A204.1 (cell line): Measurements from ENCODE around the gene PC.
A peak's percentile ranks its signal among the peaks of the same experiment; 100 is the strongest.
"Not testable (repeated sequence)": the region's sequence is repeated elsewhere in the genome, so short reads cannot be mapped to it uniquely, and the experiment has no call there.

Source experiments
- FAIRE-seq: peaks from 2 replicates; lab custom pipeline; 2012; peaks lifted over from hg19 to GRCh38; lab: Jason Lieb, UNC

Gene PC, protein sequence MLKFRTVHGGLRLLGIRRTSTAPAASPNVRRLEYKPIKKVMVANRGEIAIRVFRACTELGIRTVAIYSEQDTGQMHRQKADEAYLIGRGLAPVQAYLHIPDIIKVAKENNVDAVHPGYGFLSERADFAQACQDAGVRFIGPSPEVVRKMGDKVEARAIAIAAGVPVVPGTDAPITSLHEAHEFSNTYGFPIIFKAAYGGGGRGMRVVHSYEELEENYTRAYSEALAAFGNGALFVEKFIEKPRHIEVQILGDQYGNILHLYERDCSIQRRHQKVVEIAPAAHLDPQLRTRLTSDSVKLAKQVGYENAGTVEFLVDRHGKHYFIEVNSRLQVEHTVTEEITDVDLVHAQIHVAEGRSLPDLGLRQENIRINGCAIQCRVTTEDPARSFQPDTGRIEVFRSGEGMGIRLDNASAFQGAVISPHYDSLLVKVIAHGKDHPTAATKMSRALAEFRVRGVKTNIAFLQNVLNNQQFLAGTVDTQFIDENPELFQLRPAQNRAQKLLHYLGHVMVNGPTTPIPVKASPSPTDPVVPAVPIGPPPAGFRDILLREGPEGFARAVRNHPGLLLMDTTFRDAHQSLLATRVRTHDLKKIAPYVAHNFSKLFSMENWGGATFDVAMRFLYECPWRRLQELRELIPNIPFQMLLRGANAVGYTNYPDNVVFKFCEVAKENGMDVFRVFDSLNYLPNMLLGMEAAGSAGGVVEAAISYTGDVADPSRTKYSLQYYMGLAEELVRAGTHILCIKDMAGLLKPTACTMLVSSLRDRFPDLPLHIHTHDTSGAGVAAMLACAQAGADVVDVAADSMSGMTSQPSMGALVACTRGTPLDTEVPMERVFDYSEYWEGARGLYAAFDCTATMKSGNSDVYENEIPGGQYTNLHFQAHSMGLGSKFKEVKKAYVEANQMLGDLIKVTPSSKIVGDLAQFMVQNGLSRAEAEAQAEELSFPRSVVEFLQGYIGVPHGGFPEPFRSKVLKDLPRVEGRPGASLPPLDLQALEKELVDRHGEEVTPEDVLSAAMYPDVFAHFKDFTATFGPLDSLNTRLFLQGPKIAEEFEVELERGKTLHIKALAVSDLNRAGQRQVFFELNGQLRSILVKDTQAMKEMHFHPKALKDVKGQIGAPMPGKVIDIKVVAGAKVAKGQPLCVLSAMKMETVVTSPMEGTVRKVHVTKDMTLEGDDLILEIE

DNA sequence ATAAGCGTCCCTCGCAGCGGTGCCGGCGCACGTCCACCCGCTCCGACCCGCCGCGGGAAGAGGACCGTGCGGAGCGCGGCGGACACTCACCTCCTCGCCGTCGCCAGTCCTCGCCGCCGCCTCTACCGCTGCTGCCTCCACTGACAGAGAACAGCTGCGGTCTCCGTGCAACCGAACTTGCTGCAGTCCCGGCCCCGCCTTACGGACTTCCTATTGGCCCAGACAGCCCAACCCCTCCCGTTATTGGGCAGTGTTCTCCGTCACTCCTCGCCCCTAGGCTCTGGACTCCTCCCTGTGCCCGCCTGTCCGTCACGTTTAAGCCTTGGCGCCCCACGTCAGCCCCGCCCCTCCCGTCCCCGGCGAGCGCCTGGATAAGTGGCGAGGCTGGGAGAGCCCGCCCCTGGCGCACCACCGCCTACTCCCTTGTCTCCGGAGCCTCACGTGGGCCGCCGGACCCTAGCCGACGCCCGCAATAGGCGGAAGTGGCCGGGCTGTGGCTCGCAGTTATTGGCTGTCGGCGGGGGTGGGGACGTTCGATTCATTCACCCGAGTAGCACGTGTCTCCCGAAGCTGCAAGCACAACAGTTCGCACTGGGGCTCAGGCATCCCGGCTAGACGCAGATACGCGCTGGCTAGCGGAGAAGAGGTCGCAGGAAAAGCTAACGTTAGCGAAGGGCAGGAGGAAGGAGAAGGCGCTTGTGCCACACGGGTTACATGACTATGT lies at the start of gene PC:
Gene PC, minus strand, starts transcription at position 152 of the 724 bp plus-strand sequence. CDS start 86,224 bp downstream, outside the sequence.
- FAIRE-seq, result peak; percentile 94

DNA sequence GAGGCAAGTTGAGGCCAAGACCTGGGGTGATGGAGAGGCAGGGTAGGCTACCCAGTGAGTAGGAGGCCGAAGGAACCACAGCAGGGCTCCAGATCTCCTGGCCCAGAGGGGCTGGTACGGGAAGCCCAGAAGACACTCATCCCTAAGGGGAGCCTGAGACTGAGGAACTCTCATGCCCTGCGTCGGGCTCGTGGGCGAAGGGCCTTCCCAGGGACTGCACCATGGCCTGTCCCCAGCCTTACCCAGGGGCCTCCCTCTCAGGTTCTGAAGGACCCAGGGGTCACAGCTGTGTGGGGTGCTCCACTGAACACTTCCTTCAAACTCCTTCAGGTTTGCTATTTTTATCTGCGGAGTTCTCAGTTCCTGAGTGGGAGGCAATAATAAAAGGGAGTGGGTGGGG lies 48.9 kb upstream of the PC start:
- no peak for FAIRE-seq

DNA sequence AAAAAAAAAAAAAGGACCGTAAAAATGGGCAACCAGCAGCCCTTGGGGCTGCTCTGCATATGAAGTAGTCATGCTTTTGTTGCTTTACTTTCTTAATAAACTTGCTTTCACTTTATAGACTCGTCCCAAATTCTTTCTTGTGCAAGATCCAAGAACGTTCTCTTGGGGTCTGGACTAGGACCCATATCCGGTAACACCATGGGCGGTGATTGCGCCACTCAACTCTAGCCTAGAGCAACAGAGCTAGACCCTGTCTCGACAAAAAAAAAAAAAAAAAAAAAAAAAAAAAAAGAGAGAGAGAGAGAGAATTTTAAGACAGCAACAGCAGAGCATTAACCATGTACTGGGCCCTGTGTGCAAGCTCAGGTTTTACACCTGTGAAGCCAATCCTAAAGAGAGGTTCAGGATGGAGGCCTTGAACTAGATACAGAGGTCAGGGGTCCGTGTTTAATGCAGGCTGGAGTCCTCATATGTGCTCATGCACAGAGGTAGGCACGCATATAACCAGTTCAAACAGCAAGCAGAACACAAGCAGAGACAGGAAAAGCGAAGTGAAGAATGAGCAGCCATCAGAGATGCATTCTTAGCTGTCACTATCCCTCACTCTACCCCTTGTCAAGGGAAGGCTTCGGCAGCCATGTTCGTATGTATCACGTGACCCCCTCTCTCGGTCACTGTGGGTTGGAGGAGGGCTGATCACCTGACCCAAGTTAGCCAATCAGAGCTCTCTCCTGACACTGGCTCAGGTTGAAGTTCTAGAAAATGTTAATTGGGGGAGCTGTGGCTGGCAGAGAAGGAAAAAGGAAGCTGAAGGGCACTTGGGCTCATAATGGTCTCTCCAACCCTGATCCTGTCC lies 48.1 kb upstream of the PC start:
- no peak for FAIRE-seq

DNA sequence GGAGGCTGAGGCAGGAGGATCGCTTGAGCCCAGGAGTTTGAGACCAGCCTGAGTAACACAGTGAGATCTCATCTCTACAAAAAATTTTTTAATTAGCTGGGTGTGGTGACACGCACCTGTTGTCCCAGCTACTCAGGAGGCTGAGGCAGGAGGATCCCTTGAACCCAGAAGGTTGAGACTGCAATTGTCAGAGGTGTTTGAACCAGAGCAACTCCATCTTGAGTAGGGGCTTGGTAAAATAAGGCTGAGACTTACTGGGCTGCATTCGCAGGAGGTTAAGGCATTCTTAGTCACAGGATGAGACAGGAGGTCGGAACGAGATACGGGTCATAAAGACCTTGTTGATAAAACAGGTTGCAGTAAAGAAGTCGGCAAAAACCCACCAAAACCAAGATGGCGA lies 47.0 kb upstream of the PC start:
- not testable (repeated sequence) for FAIRE-seq

DNA sequence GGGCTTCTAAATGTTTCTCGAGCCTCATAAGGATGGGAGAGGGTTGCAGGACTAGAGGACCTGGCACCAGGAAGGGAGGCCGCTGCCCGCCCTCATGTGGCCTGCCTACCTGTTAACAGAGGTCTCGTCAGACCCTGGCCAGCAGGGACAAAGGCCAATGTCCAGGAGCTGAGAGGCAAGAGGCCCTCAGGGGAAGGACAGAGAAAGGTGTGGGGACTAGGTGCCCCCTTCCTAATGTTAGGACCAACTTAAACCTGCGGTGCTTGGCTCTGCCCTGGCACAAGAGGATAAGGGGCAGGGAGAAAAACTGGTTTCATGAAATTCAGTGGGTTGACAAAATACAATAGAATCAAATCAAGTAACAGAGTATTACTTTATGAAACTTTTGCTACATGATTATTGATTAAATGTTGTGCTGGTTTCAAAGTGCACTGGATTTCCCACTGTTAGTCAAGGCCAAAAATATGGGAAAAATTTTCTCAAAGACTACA lies 44.8 kb upstream of the PC start:
- FAIRE-seq, result no peak

DNA sequence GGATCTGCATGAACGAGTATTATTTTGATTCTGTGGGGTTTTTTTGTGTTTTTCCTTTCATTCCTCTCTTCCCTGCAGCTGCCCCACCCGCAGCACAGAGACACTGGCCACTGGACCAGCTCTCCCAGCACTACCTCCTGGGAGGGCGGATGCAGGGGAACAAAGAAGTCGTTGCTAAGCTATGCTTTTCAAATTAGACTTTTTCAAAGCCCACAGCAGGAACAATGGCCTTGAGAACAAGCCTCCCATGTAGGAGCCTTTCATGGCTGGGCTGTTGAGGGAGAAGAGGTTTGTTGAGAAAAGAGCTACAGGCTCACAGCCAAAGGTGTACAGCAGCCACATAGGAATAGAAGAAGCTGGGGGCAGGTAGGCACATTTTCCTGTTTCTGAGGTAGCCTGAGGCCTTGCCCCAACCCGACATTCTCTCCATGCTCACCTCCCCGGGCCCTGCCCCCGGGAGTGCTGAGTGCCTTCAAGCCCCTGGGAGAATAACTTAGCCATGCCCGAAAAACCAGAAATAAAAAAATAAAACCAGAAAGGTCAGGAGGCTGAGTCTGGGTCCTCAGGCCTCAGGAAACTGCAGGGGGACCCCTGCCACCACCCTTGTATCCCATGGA lies 44.2 kb upstream of the PC start:
- no peak for FAIRE-seq

DNA sequence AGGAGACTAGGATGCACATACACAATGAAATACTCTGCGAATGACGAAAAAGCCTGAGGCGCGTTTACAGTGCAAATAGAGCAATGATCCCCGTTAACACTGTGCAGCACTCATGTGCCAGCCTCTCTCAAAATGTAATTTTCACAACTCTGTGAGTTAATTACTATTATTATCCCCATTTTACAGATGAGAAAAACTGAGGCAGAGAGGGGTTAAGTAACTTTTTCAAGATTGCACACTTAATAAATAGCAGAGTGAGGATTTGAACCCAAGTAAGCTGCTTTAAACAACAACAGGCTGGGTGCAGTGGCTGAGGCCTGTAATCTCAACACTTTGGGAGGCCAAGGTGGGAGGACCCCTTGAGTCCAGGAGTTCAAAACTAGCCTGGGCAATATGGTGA lies 43.1 kb upstream of the PC start:
- no peak for FAIRE-seq

DNA sequence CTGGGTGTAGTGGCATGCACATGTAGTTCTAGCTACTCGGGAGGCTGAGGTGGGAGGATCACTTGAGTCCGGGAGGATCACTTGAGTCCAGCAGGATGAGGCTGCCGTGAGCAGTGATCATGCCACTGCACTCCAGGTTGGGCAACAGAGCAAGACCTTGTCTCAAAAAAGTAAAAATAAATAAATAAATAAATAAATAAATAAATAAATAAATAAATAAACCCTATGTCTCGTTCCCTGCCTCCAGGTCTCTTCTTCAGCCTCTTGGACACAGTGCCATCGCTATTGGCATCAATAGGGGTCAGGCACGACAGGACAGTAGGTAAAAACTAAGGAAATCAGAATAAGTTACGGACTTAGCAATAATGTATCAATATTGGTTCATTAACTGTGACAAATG lies 41.4 kb upstream of the PC start:
- no peak for FAIRE-seq

DNA sequence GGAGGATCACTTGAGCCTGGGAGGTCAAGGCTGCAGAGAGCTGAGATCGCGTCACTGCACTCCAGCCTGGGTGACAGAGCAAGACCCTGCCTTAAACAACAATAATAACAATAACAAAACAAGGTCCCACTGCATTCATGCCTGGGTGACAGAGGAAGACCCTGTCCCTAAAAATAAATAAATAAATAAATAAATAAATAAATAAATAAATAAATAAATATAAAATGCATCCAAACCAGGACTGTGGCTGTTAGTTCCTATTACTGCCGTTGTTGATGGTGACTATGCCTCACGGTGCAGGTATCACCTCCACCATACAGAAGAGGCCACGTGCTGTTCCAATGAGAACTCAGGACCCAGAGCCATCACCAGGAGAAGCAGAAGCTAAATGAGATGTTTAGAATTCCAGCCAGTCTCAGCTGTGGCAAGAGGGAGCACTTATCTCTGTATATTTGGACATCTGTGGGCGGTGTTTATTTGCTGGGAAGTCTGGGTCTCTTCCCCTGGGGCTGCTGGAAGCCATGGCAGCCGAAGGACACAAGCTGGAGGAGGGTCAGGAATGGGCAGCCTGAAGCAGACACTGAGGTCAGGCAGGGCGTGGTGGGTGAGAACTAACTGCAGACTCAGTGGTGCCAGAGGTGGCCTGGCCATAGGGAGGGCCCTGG lies 38.6 kb upstream of the PC start:
- FAIRE-seq, result no peak

DNA sequence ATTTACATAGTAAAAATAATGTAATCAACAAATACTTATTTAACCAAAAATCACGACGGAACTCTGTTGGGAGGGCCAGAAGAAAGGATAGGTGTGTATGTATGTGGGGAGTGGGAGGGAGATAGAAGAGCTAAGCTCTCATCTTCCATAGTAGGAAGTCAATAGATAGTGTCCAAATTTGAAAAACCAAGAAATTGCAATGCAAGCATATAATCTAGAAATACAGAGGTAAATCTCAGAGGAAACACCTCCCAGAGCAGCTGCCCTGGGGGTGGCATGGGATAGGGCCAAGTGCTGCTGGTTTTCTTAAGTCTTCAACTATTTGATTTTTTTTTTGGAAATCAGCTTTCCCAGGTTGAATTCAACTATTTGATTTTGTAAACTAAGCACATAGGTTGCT lies 33.9 kb upstream of the PC start:
- no peak for FAIRE-seq

DNA sequence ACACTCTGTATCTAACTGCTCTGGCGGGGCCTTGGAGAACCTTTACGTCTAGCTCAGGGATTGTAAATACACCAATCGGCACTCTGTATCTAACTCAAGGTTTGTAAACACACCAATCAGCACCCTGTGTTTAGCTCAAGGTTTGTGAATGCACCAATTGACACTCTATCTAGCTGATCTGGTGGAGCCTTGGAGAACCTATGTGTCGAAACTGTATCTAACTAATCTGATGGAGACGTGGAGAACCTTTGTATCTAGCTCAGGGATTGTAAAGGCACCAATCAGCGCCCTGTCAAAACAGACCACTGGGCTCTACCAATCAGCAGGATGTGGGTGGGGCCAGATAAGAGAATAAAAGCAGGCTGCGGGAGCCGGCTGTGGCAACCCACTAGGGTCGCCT lies 31.2 kb upstream of the PC start:
- not testable (repeated sequence) for FAIRE-seq

DNA sequence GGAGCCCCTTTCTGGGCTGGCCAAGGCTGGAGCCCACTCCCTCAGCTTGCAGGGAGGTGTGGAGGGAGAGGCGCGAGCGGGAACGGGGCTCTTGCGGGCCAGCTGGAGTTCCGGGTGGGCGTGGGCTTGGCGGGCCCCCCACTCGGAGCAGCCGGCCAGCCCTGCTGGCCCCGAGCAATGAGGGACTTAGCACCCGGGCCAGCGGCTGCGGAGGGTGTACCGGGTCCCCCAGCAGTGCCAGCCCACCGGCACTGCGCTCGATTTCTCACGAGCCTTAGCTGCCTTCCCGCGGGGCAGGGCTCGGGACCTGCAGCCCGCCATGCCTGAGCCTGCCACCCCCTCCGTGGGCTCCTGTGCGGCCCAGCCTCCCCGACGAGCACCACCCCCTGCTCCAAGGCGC lies 30.6 kb upstream of the PC start:
- not testable (repeated sequence) for FAIRE-seq

DNA sequence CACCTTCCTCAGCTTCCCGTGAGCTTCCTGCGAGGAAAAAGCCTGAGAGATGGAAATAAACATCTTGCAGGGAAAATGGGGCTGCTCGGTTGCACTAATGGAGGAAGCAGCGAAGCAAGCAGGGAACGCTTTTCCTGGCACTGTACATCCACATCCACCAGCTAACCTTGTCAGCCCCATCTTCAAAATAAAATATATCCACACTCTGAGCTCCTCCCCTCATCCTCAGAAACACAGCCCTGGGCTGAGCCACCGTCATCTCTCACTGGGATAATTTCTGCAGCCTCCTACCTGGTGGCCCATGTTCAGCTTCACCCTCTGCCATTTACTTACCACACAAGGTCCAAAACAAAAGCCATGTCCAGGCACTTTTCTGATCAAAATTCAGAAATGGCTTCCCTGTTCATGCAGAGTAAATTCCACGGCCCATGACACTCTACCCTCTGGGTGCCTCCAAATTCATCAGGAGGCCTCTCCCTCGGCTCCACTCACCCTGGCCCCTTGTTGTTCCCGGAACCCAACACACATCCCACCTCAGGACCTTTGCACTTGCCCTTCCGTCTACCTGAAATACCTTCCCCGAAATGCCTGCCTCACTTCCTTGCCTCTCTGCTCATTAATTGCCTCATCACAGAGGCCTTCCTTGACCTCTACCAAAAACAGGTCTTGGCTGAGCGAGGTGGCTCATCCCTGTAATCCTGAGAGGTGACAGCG lies 29.9 kb upstream of the PC start:
- FAIRE-seq, result no peak

DNA sequence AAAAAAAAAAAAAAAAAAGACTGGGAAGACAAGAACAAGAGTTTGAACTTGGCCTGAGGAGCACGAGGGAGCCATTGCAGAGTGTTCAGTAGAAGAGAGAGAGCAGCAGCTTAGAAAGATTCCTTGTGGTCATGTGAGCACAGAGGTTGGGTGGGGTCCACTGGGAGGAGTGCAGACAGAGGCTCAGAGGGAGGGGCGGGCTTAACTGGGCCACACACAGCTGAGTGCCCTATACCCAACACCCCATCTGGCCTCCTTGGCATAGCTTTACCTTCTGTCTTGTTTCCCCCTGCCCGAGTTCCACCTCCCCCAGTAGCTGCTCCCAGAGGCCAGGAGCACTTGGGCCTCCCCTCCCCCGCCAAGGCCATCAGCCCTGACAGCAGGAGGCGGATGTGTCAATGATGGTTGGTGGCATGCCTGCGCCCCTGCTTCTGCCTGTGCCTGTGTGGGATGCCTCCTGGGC lies 29.0 kb upstream of the PC start:
- FAIRE-seq, result no peak

DNA sequence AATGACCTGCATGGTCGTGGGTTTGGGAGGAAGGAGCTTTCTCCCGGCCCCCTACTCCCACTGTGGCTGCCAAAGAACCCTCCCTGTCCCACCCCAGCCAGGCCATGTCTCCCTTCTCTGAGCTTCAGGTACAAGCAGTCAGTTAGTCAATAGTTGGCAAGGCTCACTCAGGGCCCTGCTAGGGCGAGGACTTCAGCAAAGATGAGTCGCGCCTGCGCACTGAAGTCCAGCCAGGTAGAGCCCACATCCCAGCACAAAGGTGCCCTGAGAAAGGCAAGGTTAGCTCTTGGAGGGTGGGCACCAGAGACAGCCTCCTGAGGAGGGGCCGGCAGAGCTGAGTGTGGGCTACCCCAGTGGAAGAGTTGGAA lies 28.0 kb upstream of the PC start:
- FAIRE-seq, result no peak

DNA sequence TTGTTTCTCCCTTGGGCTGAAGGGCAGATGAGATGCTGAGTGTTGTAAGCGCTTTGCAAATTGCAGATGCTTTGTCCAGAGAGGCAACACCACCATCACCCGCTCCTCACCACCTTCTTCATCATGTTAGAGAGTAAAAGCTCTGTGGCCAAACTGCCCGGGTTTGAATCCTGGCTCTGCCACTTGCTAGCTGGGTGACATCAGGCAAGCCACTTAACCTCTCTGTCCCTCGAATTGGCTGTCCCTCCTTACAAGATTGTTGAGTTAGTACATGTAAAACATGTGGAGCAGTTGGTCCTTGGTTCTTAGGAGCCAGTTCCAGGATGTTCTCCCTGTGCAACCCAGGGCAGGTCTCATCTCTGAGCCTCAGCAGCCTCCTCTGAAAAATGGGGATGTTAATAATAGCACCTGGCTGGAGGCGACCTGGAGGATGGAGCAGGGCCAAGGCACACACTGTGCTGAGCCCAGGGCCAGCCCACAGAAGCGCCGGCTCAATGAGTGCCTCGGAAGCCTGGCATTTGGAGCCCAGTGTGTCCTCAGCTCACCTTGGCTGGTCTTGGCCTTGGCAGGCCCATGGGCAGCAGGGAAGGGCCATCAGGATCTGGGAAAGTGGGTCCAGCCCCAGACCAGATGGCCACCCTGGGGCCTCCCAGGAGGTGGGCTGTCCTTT lies 27.5 kb upstream of the PC start:
- FAIRE-seq, result no peak

DNA sequence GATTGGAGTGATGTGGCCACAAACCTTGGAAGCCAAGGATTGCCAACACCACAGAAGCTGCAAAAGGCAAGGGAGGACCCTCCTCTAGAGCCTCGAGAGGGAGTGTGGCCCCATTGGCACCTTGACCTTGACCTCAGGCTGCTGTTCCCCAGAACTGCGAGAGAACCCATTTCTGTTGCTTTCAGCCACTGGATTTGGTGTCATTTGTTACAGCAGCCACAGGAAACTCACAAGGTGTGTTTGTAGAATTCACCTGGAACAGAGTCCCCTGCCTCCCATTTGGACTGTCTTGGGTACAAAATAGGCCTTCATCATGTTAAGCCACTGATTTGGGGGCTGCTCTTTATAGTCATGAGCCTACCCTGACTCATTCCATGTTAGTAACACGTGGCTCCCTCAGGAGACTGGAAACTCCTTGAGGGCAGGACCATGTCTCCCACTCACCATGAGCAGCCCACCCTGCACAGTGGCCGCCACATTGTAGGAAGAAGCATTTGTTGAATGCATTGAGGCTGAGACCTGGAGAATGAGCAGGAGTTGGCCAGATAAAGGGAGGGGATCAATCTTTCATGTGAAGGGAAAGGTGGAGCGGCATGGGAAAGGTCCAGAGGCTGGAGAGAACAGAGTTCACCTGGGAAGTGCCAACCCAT lies 25.2 kb upstream of the PC start:
- no peak for FAIRE-seq

DNA sequence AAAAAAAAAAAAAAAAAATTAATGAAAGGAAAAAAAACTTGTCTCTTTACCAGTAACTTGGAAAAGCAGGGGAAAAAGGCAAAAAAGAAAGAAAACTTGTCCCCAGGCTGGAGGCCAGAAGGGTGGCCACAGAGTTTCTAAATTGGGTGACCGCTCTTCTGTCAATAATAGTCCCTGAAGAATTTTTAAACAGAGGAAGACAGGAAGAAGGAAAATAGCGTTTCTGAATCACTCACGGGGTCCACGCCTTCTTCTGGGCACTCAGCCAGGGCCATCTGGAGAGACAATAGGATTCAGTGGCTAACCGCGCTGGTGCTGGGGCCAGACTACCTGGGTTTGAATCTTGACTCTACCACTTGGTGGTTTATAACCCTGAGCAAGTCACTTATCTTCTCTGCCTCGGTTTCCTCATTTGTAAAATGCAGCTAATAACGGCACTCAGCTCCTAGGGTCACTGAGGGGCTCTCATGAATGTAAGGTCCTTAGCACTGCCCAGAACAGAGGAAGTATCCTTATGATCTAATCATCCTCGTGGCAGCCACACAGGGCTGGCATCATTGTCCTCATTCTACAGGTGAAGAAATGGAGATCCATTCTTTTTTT lies 23.9 kb upstream of the PC start:
- FAIRE-seq, result no peak
